ENCODE results near the gene LRRN4. TPM values are rescaled to one million over a fixed set of nuclear protein-coding genes. Genes with fewer than 3 reads are reported as not detected.

LRRN4 gene
- total RNA-seq, 2 experiments from 2014 or later, result not detected

DNA sequence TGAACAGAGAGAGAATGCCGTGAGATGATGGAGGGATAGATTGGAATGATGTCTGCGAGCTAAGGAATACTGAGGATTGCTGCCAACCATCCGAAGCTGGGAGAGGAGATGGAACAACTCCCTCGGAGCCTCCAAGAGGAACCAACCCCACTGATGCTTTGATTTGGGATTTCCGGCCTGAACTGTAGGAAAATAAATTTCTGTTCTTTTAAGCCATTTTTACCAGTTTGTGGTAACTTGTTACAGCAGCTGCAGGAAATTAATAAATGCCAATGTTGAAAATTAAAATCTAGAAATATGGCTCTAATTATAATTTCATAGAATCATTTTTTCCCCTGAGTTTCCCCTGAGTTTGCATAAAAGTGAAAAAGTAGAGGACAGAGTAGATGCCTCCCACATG lies 14.1 kb downstream of the LRRN4 start:
- peaks cover 69% of the 10 kb centered on the region for H3K36me3 ChIP-seq (ENCODE audit: insufficient read depth, low read length)
- no peaks in the 10 kb centered on the region for H3K4me1 ChIP-seq (ENCODE audit: insufficient read depth, low read length, poor library complexity, severe bottlenecking)
- no peaks in the 10 kb centered on the region for H3K9me3 ChIP-seq (ENCODE audit: low read length)
- BruUV-seq (replicated peaks), result no TSS peak
- no peaks in the 10 kb centered on the region for H3K9me2 ChIP-seq (ENCODE audit: insufficient read depth, low read length)
- H3K4me2 ChIP-seq (ENCODE audit: low read length), result no peak overlapping the region
- DNase-seq (ENCODE audit: low spot score), result no peak
- no peaks in the 10 kb centered on the region for H4K20me1 ChIP-seq (ENCODE audit: insufficient read depth, low read length)
- TF ChIP-seq, protein P1, sequence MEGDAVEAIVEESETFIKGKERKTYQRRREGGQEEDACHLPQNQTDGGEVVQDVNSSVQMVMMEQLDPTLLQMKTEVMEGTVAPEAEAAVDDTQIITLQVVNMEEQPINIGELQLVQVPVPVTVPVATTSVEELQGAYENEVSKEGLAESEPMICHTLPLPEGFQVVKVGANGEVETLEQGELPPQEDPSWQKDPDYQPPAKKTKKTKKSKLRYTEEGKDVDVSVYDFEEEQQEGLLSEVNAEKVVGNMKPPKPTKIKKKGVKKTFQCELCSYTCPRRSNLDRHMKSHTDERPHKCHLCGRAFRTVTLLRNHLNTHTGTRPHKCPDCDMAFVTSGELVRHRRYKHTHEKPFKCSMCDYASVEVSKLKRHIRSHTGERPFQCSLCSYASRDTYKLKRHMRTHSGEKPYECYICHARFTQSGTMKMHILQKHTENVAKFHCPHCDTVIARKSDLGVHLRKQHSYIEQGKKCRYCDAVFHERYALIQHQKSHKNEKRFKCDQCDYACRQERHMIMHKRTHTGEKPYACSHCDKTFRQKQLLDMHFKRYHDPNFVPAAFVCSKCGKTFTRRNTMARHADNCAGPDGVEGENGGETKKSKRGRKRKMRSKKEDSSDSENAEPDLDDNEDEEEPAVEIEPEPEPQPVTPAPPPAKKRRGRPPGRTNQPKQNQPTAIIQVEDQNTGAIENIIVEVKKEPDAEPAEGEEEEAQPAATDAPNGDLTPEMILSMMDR (conservative IDR thresholded peaks at IDR 0.05; ENCODE audit: low read length), result no peak
- TF ChIP-seq EZH2phosphoT487 (IDR thresholded peaks at IDR 0.05; ENCODE audit: borderline replicate concordance, low read depth, low read length), result no peak
- intact Hi-C loops (cut with micrococcal nuclease; ENCODE audit: unreplicated experiment), result no loop called here
- H3K27ac ChIP-seq (ENCODE audit: low read depth, low read length, poor library complexity, severe bottlenecking), result no peak overlapping the region
- POLR2A ChIA-PET, result interaction anchor here (0.6 to 0.8 kb wide), 2 partner anchors 508 to 1128 kb away, joined by 3 read pairs; no protein-coding TSS in a partner anchor
- H2AFZ ChIP-seq (ENCODE audit: low read length), result no peak overlapping the region
- CTCF ChIA-PET (ENCODE audit: unreplicated experiment), result no interaction called here
- no peaks in the 10 kb centered on the region for H3K79me2 ChIP-seq (ENCODE audit: insufficient read depth, low read depth, low read length)
- no peak overlapping the region for H3K4me3 ChIP-seq (ENCODE audit: low read depth, low read length, poor library complexity, severe bottlenecking)

DNA sequence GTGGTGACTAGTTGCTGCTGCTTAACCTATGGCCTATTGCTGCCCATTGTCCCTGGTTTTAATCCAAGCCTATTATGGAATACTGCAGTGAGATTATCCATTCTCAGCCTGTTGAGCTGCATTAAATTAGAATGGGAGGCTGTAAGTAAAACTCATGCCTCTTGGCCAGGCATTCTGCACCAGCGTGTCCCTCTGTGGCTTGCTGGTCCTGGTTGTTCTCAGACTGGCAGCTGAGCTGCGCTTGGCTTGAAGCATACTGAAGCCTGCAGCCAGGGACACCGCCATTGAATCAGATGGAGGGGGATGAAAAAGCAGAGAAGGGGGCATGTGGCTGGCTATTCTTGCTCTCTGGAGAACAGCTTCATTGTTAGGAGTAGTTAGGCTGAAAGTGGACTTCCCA lies 15.6 kb downstream of the LRRN4 start:
- ChIA-PET POLR2A (interaction anchor here (0.7 to 0.9 kb wide), 2 partner anchors 11 to 15 kb away, joined by 3 read pairs; no protein-coding TSS in a partner anchor), CTCF (ENCODE audit: unreplicated experiment) (no interaction called here)
- BruUV-seq (replicated peaks), result no TSS peak
- H3K36me3 ChIP-seq (ENCODE audit: insufficient read depth, low read length), result peaks cover 84% of the 10 kb centered on the region
- TF ChIP-seq, protein P1 (conservative IDR thresholded peaks at IDR 0.05; ENCODE audit: low read length), result no peak
- no peak for TF ChIP-seq EZH2phosphoT487 (IDR thresholded peaks at IDR 0.05; ENCODE audit: borderline replicate concordance, low read depth, low read length)
- H3K4me3 ChIP-seq (ENCODE audit: low read depth, low read length, poor library complexity, severe bottlenecking), result no peak overlapping the region
- intact Hi-C loops (cut with micrococcal nuclease; ENCODE audit: unreplicated experiment), result no loop called here
- no peaks in the 10 kb centered on the region for H3K9me3 ChIP-seq (ENCODE audit: low read length)
- DNase-seq (ENCODE audit: low spot score), result no peak
- no peaks in the 10 kb centered on the region for H4K20me1 ChIP-seq (ENCODE audit: insufficient read depth, low read length)
- H2AFZ ChIP-seq (ENCODE audit: low read length), result no peak overlapping the region
- H3K9me2 ChIP-seq (ENCODE audit: insufficient read depth, low read length), result no peaks in the 10 kb centered on the region
- no peaks in the 10 kb centered on the region for H3K79me2 ChIP-seq (ENCODE audit: insufficient read depth, low read depth, low read length)
- no peaks in the 10 kb centered on the region for H3K4me1 ChIP-seq (ENCODE audit: insufficient read depth, low read length, poor library complexity, severe bottlenecking)
- H3K27ac ChIP-seq (ENCODE audit: low read depth, low read length, poor library complexity, severe bottlenecking), result no peak overlapping the region
- no peak overlapping the region for H3K4me2 ChIP-seq (ENCODE audit: low read length)

DNA sequence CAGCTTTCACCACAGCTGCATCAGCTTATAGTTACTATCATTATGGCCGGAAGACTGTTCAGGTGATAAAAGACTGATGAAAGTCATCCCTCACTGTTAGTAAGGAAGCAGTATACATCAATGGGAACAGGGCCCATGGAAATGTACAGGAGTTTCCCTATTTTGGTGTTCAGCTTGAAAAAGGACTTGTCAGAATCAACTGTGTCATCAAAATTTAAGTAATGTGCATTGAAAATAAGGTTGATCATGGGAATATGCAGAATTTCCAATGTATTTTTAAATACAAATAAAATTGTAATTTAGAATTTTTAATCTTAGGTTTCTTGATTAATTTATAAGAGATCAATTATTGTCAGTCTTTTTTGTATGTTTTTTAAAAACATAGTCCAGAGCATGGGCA lies 16.8 kb downstream of the LRRN4 start:
- H3K4me1 ChIP-seq (ENCODE audit: insufficient read depth, low read length, poor library complexity, severe bottlenecking), result no peaks in the 10 kb centered on the region
- no peak for DNase-seq (ENCODE audit: low spot score)
- POLR2A ChIA-PET, result no interaction called here
- H4K20me1 ChIP-seq (ENCODE audit: insufficient read depth, low read length), result no peaks in the 10 kb centered on the region
- no peak overlapping the region for H2AFZ ChIP-seq (ENCODE audit: low read length)
- H3K27ac ChIP-seq (ENCODE audit: low read depth, low read length, poor library complexity, severe bottlenecking), result no peak overlapping the region
- peaks cover 89% of the 10 kb centered on the region for H3K36me3 ChIP-seq (ENCODE audit: insufficient read depth, low read length)
- H3K9me3 ChIP-seq (ENCODE audit: low read length), result no peaks in the 10 kb centered on the region
- intact Hi-C loops (cut with micrococcal nuclease; ENCODE audit: unreplicated experiment), result no loop called here
- H3K4me2 ChIP-seq (ENCODE audit: low read length), result no peak overlapping the region
- no peaks in the 10 kb centered on the region for H3K79me2 ChIP-seq (ENCODE audit: insufficient read depth, low read depth, low read length)
- TF ChIP-seq EZH2phosphoT487 (IDR thresholded peaks at IDR 0.05; ENCODE audit: borderline replicate concordance, low read depth, low read length), result no peak
- TF ChIP-seq, protein P1 (conservative IDR thresholded peaks at IDR 0.05; ENCODE audit: low read length), result no peak
- H3K4me3 ChIP-seq (ENCODE audit: low read depth, low read length, poor library complexity, severe bottlenecking), result no peak overlapping the region
- H3K9me2 ChIP-seq (ENCODE audit: insufficient read depth, low read length), result no peaks in the 10 kb centered on the region
- no TSS peak for BruUV-seq (replicated peaks)
- CTCF ChIA-PET (ENCODE audit: unreplicated experiment), result no interaction called here
